ENCODE measurements around the gene ILF2. TPM values are rescaled to one million over a fixed set of nuclear protein-coding genes. Genes with fewer than 3 reads are reported as not detected.
"Not testable (repeated sequence)": the region's sequence is repeated elsewhere in the genome, so short reads cannot be mapped to it uniquely, and the experiment has no call there.

ILF2 gene
- total RNA-seq: 61.6 TPM
- long read RNA-seq, transcript ILF2-201 (14 exons, 1,659 nt): major isoform, 69 of 73 reads
- long read RNA-seq, partial matches to known transcripts: 3 of 73 reads
- long read RNA-seq, other reads (novel, unspliced or antisense): 1 of 73 reads

GRCh38 chr1:153670859-153671627 lies at the start of gene ILF2:
TSS of gene ILF2 (minus strand) at chr1:153670993. CDS start at chr1:153670922, 71 bp downstream.
- TF ChIP-seq CTCF (IDR thresholded peaks at IDR 0.05; ENCODE audit: borderline replicate concordance): no peak
- Histone ChIP-seq H3K4me1 (peaks cover 36% of the 10 kb centered on the region), H3K27me3 (ENCODE audit: low read depth) (no peaks in the 10 kb centered on the region), H3K9me3 (replicated peaks) (no peaks in the 10 kb centered on the region), H3K27ac (replicated peaks) (peak within 1 kb of the TSS; percentile 93), H3K4me3 (peak within 1 kb of the TSS; percentile 91), H3K36me3 (peaks cover 37% of the 10 kb centered on the region)
- intact Hi-C loops (cut with micrococcal nuclease): loop anchor here (10.0 kb wide), 1 partner anchor 314 kb away; the partner anchor contains the start of gene RAB13
- peak; percentile 98 for DNase-seq

- no peak for DNase-seq
- intact Hi-C loops (cut with micrococcal nuclease): no loop called here
- Histone ChIP-seq H3K4me1 (no peaks in the 10 kb centered on the region), H3K27ac (replicated peaks) (no peak overlapping the region), H3K4me3 (no peak overlapping the region), H3K36me3 (no peaks in the 10 kb centered on the region), H3K9me3 (replicated peaks) (no peaks in the 10 kb centered on the region), H3K27me3 (ENCODE audit: low read depth) (no peaks in the 10 kb centered on the region)
- TF ChIP-seq CTCF (IDR thresholded peaks at IDR 0.05; ENCODE audit: borderline replicate concordance): no peak
These were observed 46.5 kb upstream of the ILF2 start for GRCh38 chr1:153717330-153717729.

GRCh38 chr1:153716211-153716610 lies 45.4 kb upstream of the ILF2 start:
- H3K27ac ChIP-seq (replicated peaks); intact Hi-C loops (cut with micrococcal nuclease); H3K4me3 ChIP-seq; H3K4me1 ChIP-seq; H3K9me3 ChIP-seq (replicated peaks); DNase-seq; H3K36me3 ChIP-seq; H3K27me3 ChIP-seq (ENCODE audit: low read depth): not testable (repeated sequence)

- intact Hi-C loops (cut with micrococcal nuclease): no loop called here
- Histone ChIP-seq H3K9me3 (replicated peaks) (no peaks in the 10 kb centered on the region), H3K4me1 (no peaks in the 10 kb centered on the region), H3K36me3 (no peaks in the 10 kb centered on the region), H3K27ac (replicated peaks) (no peak overlapping the region), H3K27me3 (ENCODE audit: low read depth) (no peaks in the 10 kb centered on the region), H3K4me3 (no peak overlapping the region)
- DNase-seq: no peak
- no peak for TF ChIP-seq CTCF (IDR thresholded peaks at IDR 0.05; ENCODE audit: borderline replicate concordance)
These were observed 40.2 kb upstream of the ILF2 start for GRCh38 chr1:153711026-153711425.

GRCh38 chr1:153705484-153705883 lies 34.7 kb upstream of the ILF2 start:
- Histone ChIP-seq H3K27me3 (ENCODE audit: low read depth) (no peaks in the 10 kb centered on the region), H3K9me3 (replicated peaks) (no peaks in the 10 kb centered on the region), H3K36me3 (no peaks in the 10 kb centered on the region), H3K4me3 (no peak overlapping the region), H3K27ac (replicated peaks) (no peak overlapping the region), H3K4me1 (no peaks in the 10 kb centered on the region)
- intact Hi-C loops (cut with micrococcal nuclease): no loop called here
- no peak for TF ChIP-seq CTCF (IDR thresholded peaks at IDR 0.05; ENCODE audit: borderline replicate concordance)
- no peak for DNase-seq

- intact Hi-C loops (cut with micrococcal nuclease): no loop called here
- Histone ChIP-seq H3K9me3 (replicated peaks) (no peaks in the 10 kb centered on the region), H3K36me3 (no peaks in the 10 kb centered on the region), H3K27me3 (ENCODE audit: low read depth) (no peaks in the 10 kb centered on the region), H3K4me3 (no peak overlapping the region), H3K4me1 (peaks cover 33% of the 10 kb centered on the region), H3K27ac (replicated peaks) (peak overlapping the region; percentile 94)
- TF ChIP-seq CTCF (IDR thresholded peaks at IDR 0.05; ENCODE audit: borderline replicate concordance): no peak
- no peak for DNase-seq
These were observed 29.0 kb upstream of the ILF2 start for GRCh38 chr1:153699768-153700167.

Measured in left ventricle myocardium inferior (tissue), 1 donor.